NB4 (cell line): ENCODE measurements around the gene ARMH4.

Experiments
- DNase-seq: peaks from one replicate; pipeline ENCODE4 v3.0.0; 2010; ENCODE audit warnings: low read depth
- H3K4me3 ChIP-seq: one replicate; pipeline ENCODE4 v1.5.1; 2011; ENCODE audit warnings: mild to moderate bottlenecking, low read depth, low read length, moderate library complexity
- MAX ChIP-seq: IDR thresholded peaks from 2 replicates; pipeline ENCODE4 v1.6.1; 2011; ENCODE audit warnings: low read depth, low read length
- MYC ChIP-seq: IDR thresholded peaks from 2 replicates; pipeline ENCODE4 v1.6.1; 2011; ENCODE audit warnings: low read depth, low read length
- POLR2A ChIP-seq: IDR thresholded peaks from 2 replicates; pipeline ENCODE4 v1.6.1; 2011; ENCODE audit warnings: mild to moderate bottlenecking; ENCODE audit not compliant: insufficient read length; ENCODE audit errors: extremely low read depth
- TF ChIP-seq, protein P1 (sequence below): IDR thresholded peaks from one replicate; pipeline ENCODE4 v1.5.1; 2012; ENCODE audit warnings: low read depth, low read length

The ARMH4 gene

GRCh38 chr14:58002618-58003017, 149.4 kb downstream of the ARMH4 start:
- DNase-seq = no peak
- no peak overlapping the region for H3K4me3 ChIP-seq
- no peak for TF ChIP-seq MAX
- TF ChIP-seq POLR2A = no peak
- TF ChIP-seq MYC = no peak
- TF ChIP-seq, protein P1, sequence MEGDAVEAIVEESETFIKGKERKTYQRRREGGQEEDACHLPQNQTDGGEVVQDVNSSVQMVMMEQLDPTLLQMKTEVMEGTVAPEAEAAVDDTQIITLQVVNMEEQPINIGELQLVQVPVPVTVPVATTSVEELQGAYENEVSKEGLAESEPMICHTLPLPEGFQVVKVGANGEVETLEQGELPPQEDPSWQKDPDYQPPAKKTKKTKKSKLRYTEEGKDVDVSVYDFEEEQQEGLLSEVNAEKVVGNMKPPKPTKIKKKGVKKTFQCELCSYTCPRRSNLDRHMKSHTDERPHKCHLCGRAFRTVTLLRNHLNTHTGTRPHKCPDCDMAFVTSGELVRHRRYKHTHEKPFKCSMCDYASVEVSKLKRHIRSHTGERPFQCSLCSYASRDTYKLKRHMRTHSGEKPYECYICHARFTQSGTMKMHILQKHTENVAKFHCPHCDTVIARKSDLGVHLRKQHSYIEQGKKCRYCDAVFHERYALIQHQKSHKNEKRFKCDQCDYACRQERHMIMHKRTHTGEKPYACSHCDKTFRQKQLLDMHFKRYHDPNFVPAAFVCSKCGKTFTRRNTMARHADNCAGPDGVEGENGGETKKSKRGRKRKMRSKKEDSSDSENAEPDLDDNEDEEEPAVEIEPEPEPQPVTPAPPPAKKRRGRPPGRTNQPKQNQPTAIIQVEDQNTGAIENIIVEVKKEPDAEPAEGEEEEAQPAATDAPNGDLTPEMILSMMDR = no peak

GRCh38 chr14:57999979-58000378, 152.0 kb downstream of the ARMH4 start:
- no peak for TF ChIP-seq POLR2A
- TF ChIP-seq, protein P1 = no peak
- no peak for TF ChIP-seq MAX
- TF ChIP-seq MYC = no peak
- no peak overlapping the region for H3K4me3 ChIP-seq
- DNase-seq = no peak

DNA sequence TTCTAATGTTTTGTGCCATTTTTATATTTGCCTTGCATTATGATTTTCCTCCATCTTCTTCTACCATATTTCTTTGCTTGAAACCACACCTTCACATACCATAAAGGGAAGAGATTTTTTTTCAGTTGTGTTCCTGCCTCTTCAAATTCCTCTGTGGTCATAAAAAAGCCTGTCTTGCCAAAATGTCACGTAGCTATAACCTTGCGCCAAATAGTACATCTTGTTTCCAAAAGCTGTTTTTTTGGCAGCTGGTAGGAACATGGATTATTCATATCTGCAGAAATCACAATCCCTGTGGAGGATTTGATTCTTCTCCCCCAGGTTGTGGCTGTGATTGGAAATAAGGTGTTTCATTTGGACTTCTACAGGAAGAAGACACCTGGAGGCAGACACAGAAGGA, 152.5 kb downstream of the ARMH4 start:
- H3K4me3 ChIP-seq = no peak overlapping the region
- no peak for DNase-seq
- TF ChIP-seq, protein P1 = no peak
- TF ChIP-seq MAX = no peak
- TF ChIP-seq MYC = no peak
- no peak for TF ChIP-seq POLR2A

DNA sequence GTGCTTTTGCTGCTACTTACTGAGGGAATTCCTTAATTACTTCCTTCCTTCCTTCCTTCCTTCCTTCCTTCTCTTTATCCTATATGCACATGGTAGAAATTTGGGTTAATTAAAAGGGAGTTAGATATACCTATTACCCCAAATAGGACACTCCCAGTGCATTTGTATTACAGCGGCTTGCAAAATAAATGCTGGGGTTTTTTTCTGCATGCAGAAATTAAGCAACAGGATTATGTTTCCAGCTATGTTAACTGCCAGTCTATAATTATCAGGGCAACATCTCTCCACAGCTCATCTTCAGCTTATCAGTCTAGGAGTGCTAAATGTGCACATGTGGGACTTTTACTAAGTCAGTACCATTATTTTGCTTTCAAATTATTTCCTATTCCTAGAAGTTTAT, 153.2 kb downstream of the ARMH4 start:
- TF ChIP-seq MAX (no peak), MYC (no peak), POLR2A (no peak)
- TF ChIP-seq, protein P1 = no peak
- DNase-seq = no peak

DNA sequence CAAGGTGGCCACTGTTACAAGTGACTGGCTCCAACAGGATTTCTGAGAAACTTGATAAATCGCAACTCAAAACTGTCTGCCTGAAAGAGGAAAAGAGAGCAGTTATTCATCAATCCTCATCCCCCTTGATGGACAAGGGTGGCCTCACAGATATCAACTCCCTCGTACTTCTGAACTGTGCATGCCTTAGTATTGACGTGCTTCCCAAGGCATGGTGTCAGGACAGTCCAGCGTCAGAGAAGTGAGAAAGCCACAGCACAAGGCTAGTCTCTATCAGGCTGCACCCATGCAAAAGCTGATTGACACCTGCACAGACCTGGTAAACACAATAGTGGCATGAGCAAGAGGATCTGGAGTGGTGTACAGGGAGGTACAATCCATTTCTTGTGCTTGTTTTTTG, 160.7 kb downstream of the ARMH4 start:
- DNase-seq = no peak
- no peak overlapping the region for H3K4me3 ChIP-seq
- TF ChIP-seq POLR2A = no peak
- TF ChIP-seq, protein P1 = no peak
- TF ChIP-seq MYC = no peak
- TF ChIP-seq MAX = no peak

More for the DNA sequence above, 153.2 kb downstream of the ARMH4 start:
- H3K4me3 ChIP-seq = no peak overlapping the region

DNA sequence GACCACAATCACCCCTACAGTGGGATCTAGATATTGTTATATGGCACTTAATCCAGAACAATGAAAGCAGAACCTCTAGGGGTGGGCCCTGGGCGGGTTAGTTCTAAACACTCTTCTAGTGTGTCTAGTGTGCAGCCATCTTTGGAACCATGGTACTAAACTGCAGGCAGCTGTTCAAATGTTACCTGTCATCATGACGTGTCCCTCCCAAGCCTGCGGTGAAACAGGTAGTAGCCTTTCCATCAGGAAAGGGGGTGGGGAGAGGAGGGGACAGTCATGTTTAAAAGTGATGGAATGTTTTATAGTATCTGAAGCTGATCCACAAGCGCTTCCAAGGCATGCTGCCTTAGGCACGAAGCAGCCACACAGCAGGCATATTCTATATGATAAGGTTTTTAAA, 163.6 kb downstream of the ARMH4 start:
- TF ChIP-seq, protein P1 = no peak
- TF ChIP-seq MYC = no peak
- no peak for TF ChIP-seq MAX
- TF ChIP-seq POLR2A = no peak
- DNase-seq = no peak

More for the DNA sequence above, 163.6 kb downstream of the ARMH4 start:
- no peak overlapping the region for H3K4me3 ChIP-seq
